Natural killer cell treated with Interleukin-12 subunit alpha and Interleukin-12 subunit beta and Interleukin-15 and Interleukin-18, amount 100 ng/mL, for 72 hours (primary cell): ENCODE data around the gene NKX2-1. TPM values are rescaled to one million over a fixed set of nuclear protein-coding genes. Genes with fewer than 3 reads are reported as not detected.

Source experiments
- ATAC-seq, 2 donors: fragments of 150-1000 bp; cut with Tn5 transposase in 1 of 2; sonication (Bioruptor Pico), chemical (Tn5 transposase) in 1 of 2; 2 replicates each; pipeline ENCODE4 v1.10.0; 2021
- DNase-seq: peaks from one replicate; pipeline ENCODE4 v3.0.0; 2022; ENCODE audit warnings: low spot score
- H3K27ac Mint-ChIP-seq, 2 donors: 1 replicate in 1 of 2; 2 replicates in 1 of 2; pipeline ENCODE4 v1.8.0; 2022; ENCODE audit warnings: mixed read lengths in 2 of 2, mild to moderate bottlenecking in 1 of 2, moderate library complexity in 1 of 2
- H3K27me3 Mint-ChIP-seq, 2 donors: 1 replicate in 1 of 2; 2 replicates in 1 of 2; pipeline ENCODE4 v1.8.0; 2022; ENCODE audit warnings: mixed read lengths in 2 of 2
- H3K36me3 Mint-ChIP-seq: one replicate; pipeline ENCODE4 v1.8.0; 2022; ENCODE audit warnings: mixed read lengths
- H3K4me1 Mint-ChIP-seq, 2 donors: 1 replicate in 1 of 2; 2 replicates in 1 of 2; pipeline ENCODE4 v1.8.0; 2022; ENCODE audit warnings: low read depth in 2 of 2, mixed read lengths in 2 of 2, mild to moderate bottlenecking in 1 of 2
- H3K4me3 Mint-ChIP-seq: one replicate; pipeline ENCODE4 v1.8.0; 2022; ENCODE audit warnings: mixed read lengths
- H3K9me3 Mint-ChIP-seq: 2 replicates; pipeline ENCODE4 v1.8.0; 2022; ENCODE audit warnings: mixed read lengths
- total RNA-seq, 2 donors: library from RNA; stranded (reverse); gene quantifications; one replicate each; pipeline ENCODE4 v1.2.3, GENCODE V29; 2022

Gene NKX2-1
- total RNA-seq, 2 donors from 2014 or later, result not detected

GRCh38 chr14:36474593-36474992 is 45.4 kb downstream of the NKX2-1 start:
- Mint-ChIP-seq H3K4me1 (no peaks in the 10 kb centered on the region), H3K36me3 (no peaks in the 10 kb centered on the region), H3K27ac (no peak overlapping the region), H3K27me3 (peaks cover 0 to 4% of the 10 kb centered on the region in 2 donors), H3K4me3 (no peak overlapping the region), H3K9me3 (no peaks in the 10 kb centered on the region)
- DNase-seq, result no peak
- no peak for ATAC-seq

GRCh38 chr14:36471431-36471830 is 48.6 kb downstream of the NKX2-1 start:
- no peak overlapping the region for H3K27ac Mint-ChIP-seq
- no peak for ATAC-seq

GRCh38 chr14:36467332-36467731 is 52.7 kb downstream of the NKX2-1 start:
- H3K4me1 Mint-ChIP-seq, result no peaks in the 10 kb centered on the region
- peaks cover 0 to 2% of the 10 kb centered on the region in 2 donors for H3K27me3 Mint-ChIP-seq
- no peak overlapping the region for H3K4me3 Mint-ChIP-seq
- H3K36me3 Mint-ChIP-seq, result no peaks in the 10 kb centered on the region
- DNase-seq (no peak), ATAC-seq (no peak)
- no peaks in the 10 kb centered on the region for H3K9me3 Mint-ChIP-seq
- no peak overlapping the region for H3K27ac Mint-ChIP-seq

More at GRCh38 chr14:36471431-36471830, 48.6 kb downstream of the NKX2-1 start:
- no peaks in the 10 kb centered on the region for H3K9me3 Mint-ChIP-seq
- no peak overlapping the region for H3K4me3 Mint-ChIP-seq
- no peaks in the 10 kb centered on the region for H3K4me1 Mint-ChIP-seq
- H3K27me3 Mint-ChIP-seq, result peaks cover 0 to 2% of the 10 kb centered on the region in 2 donors
- H3K36me3 Mint-ChIP-seq, result no peaks in the 10 kb centered on the region
- DNase-seq, result no peak

Other genes starting within 250 kb of the NKX2-1 start
- gene MBIP, start 199.6 kb downstream of the NKX2-1 start, total RNA-seq, result 10 to 100 TPM; 20.2 to 24.5 TPM
- gene NKX2-8, start 62.4 kb upstream of the NKX2-1 start, total RNA-seq, result not detected
- gene PAX9, start 141.6 kb upstream of the NKX2-1 start, total RNA-seq, result not detected